ENCODE results near the gene GC. TPM values are rescaled to one million over a fixed set of nuclear protein-coding genes. Genes with fewer than 3 reads are reported as not detected.

GC gene
- total and polyA plus RNA-seq, 10 of the 15 experiments (the other 5 are each of a cell fraction or from before 2014, with no cell fraction given): 2.3 TPM; not detected in 9

GRCh38 chr4:71777891-71778290 is 6.0 kb downstream of the GC start:
- Histone ChIP-seq H2AFZ (ENCODE audit: control insufficient read depth, low read depth, low read length) (no peak overlapping the region), H3K4me1 (ENCODE audit: control insufficient read depth, insufficient read depth, low read length) (no peaks in the 10 kb centered on the region), H3K4me2 (ENCODE audit: control insufficient read depth, insufficient read depth) (no peak overlapping the region), H4K20me1 (ENCODE audit: control insufficient read depth, insufficient read depth) (no peaks in the 10 kb centered on the region), H3K79me2 (ENCODE audit: control insufficient read depth, insufficient read depth, low read length) (no peaks in the 10 kb centered on the region), H3K27me3 (replicated peaks in 1 of 2; ENCODE audit: control insufficient read depth in 2 of 2, insufficient read depth in 2 of 2, low read length in 1 of 2) (no peaks in the 10 kb centered on the region), H3K9me3 (replicated peaks; ENCODE audit: control insufficient read depth, insufficient read depth, low read length) (no peaks in the 10 kb centered on the region), H3K9ac (ENCODE audit: control insufficient read depth, insufficient read depth, low read length) (no peak overlapping the region), H3K27ac (ENCODE audit: control insufficient read depth, insufficient read depth) (no peak overlapping the region), H3K4me3 (no peak overlapping the region), H3K36me3 (ENCODE audit: control insufficient read depth in 2 of 2, insufficient read depth in 2 of 2, low read length in 1 of 2) (no peaks in the 10 kb centered on the region)
- intact Hi-C loops (cut with micrococcal nuclease; ENCODE audit: unreplicated experiment) (no loop called here), in situ Hi-C loops (cut with MboI) (no loop called here)
- FAIRE-seq: no peak
- ChIA-PET SMC1A (ENCODE audit: uncharacterized antibody, unreplicated experiment) (no interaction called here), CTCF (no interaction called here), POLR2A (no interaction called here), RAD21 (ENCODE audit: unreplicated experiment) (no interaction called here)
- BruUV-seq (replicated peaks): no TSS peak
- DNase-seq (ENCODE audit: low read depth, low spot score): no peak
- TF ChIP-seq SMC3 (IDR thresholded peaks at IDR 0.05; ENCODE audit: borderline replicate concordance, low read length) (no peak), FOXM1 (IDR thresholded peaks at IDR 0.05; ENCODE audit: low read depth, low read length) (no peak)
- ATAC-seq: no peak

GRCh38 chr4:71775449-71775848 is 8.4 kb downstream of the GC start:
- Histone ChIP-seq H3K9me3 (replicated peaks; ENCODE audit: control insufficient read depth, insufficient read depth, low read length) (no peaks in the 10 kb centered on the region), H3K79me2 (ENCODE audit: control insufficient read depth, insufficient read depth, low read length) (no peaks in the 10 kb centered on the region), H3K27ac (ENCODE audit: control insufficient read depth, insufficient read depth) (no peak overlapping the region), H3K4me2 (ENCODE audit: control insufficient read depth, insufficient read depth) (no peak overlapping the region), H3K36me3 (ENCODE audit: control insufficient read depth in 2 of 2, insufficient read depth in 2 of 2, low read length in 1 of 2) (no peaks in the 10 kb centered on the region), H3K9ac (ENCODE audit: control insufficient read depth, insufficient read depth, low read length) (no peak overlapping the region), H3K27me3 (replicated peaks in 1 of 2; ENCODE audit: control insufficient read depth in 2 of 2, insufficient read depth in 2 of 2, low read length in 1 of 2) (no peaks in the 10 kb centered on the region), H4K20me1 (ENCODE audit: control insufficient read depth, insufficient read depth) (no peaks in the 10 kb centered on the region), H2AFZ (ENCODE audit: control insufficient read depth, low read depth, low read length) (no peak overlapping the region), H3K4me1 (ENCODE audit: control insufficient read depth, insufficient read depth, low read length) (no peaks in the 10 kb centered on the region), H3K4me3 (no peak overlapping the region)
- ChIA-PET SMC1A (ENCODE audit: uncharacterized antibody, unreplicated experiment) (no interaction called here), CTCF (no interaction called here), POLR2A (no interaction called here), RAD21 (ENCODE audit: unreplicated experiment) (no interaction called here)
- FAIRE-seq (no peak), DNase-seq (ENCODE audit: low read depth, low spot score) (no peak), ATAC-seq (no peak)
- BruUV-seq (replicated peaks): no TSS peak
- in situ Hi-C loops (cut with MboI): no loop called here
- 75% methylated on average over 2 of the region's 2 CpGs for WGBS (ENCODE audit: insufficient coverage, insufficient replicate concordance, low lambda C conversion rate, missing lambda C conversion rate)
- intact Hi-C loops (cut with micrococcal nuclease; ENCODE audit: unreplicated experiment): no loop called here
- no peak for TF ChIP-seq FOS (IDR thresholded peaks at IDR 0.05; ENCODE audit: borderline replicate concordance, extremely low read depth, insufficient read length)
- no peak for TF ChIP-seq ZNF384 (IDR thresholded peaks at IDR 0.05; ENCODE audit: borderline replicate concordance, low read depth, low read length)
- TF ChIP-seq HSF1 (IDR thresholded peaks at IDR 0.05; ENCODE audit: low read depth, low read length): no peak
- no peak for TF ChIP-seq IKZF2 (IDR thresholded peaks at IDR 0.05)
- TF ChIP-seq ZBTB11 (CRISPR knock-in tag; IDR thresholded peaks at IDR 0.05): no peak
- no peak for TF ChIP-seq CREB1 (IDR thresholded peaks at IDR 0.05; ENCODE audit: low read depth)
- no peak for TF ChIP-seq ETV6 (conservative IDR thresholded peaks at IDR 0.05 in 1 of 2, IDR thresholded peaks at IDR 0.05 in 1 of 2; ENCODE audit: borderline replicate concordance in 1 of 2, low read depth in 1 of 2)
- TF ChIP-seq GATAD2B (conservative IDR thresholded peaks at IDR 0.05; ENCODE audit: low read depth): no peak
- TF ChIP-seq SIN3A (IDR thresholded peaks at IDR 0.05; ENCODE audit: low read depth, low read length): no peak
- TF ChIP-seq POLR2A (IDR thresholded peaks at IDR 0.05; ENCODE audit: low read depth, low read length): no peak
- no peak for TF ChIP-seq SUZ12 (IDR thresholded peaks at IDR 0.05; ENCODE audit: unreplicated experiment)
- no peak for TF ChIP-seq YBX1 (IDR thresholded peaks at IDR 0.05)
- TF ChIP-seq CHD2 (IDR thresholded peaks at IDR 0.05; ENCODE audit: borderline replicate concordance, low read depth, low read length): no peak
- no peak for TF ChIP-seq SREBF1 (IDR thresholded peaks at IDR 0.05; ENCODE audit: low read length)

All from GM12878 (cell line).